ENCODE data around the gene PRR13. TPM values are rescaled to one million over a fixed set of nuclear protein-coding genes. Genes with fewer than 3 reads are reported as not detected.

Gene PRR13
- total and polyA plus RNA-seq, 9 of the 15 experiments (the other 6 are each of a cell fraction or from before 2014, with no cell fraction given) = 117 to 835 (median 285) TPM

- TF ChIP-seq VEZF1 (CRISPR knock-in tag; IDR thresholded peaks at IDR 0.05) (peak; percentile 39; the same call in 1 of the 2 replicates), DPF2 (IDR thresholded peaks at IDR 0.05) (peak; percentile 61), NRF1 (conservative IDR thresholded peaks at IDR 0.05 in 1 of 2, IDR thresholded peaks at IDR 0.05 in 1 of 2) (peak; percentile 69 to 76), ZNF79 (CRISPR knock-in tag; IDR thresholded peaks at IDR 0.05; ENCODE audit: low read depth) (no peak), MAFK (IDR thresholded peaks at IDR 0.05; ENCODE audit: low read length) (peak; percentile 43; the same call in 1 of the 2 replicates), ARID3A (IDR thresholded peaks at IDR 0.05; ENCODE audit: borderline replicate concordance, low read depth, low read length) (peak; percentile 80; the same call in 1 of the 2 replicates), ZNF609 (CRISPR knock-in tag; IDR thresholded peaks at IDR 0.05; ENCODE audit: borderline replicate concordance) (0 out of 2 replicates have a peak, but pooled peaks have one; percentile 67), EP400 (IDR thresholded peaks at IDR 0.05) (peak; percentile 92), UBTF (IDR thresholded peaks at IDR 0.05; ENCODE audit: borderline replicate concordance in 1 of 2, low read depth in 2 of 2, low read length in 2 of 2) (no peak)
Measured at GRCh38 chr12:53451661-53452158, 10.2 kb downstream of the PRR13 start, which contains the start of gene PCBP2 (continued).

Measured in K562 (cell line).